GM10248 (cell line): Measurements from ENCODE around the gene ST3GAL6.

Experiments used
- CTCF ChIA-PET: fragments of 300-600 bp; sonication (Branson Sonifier 250); formaldehyde crosslinking; extraction: SDS; loops from one replicate; lab custom pipeline; 2021; ENCODE audit warnings: antibody characterized with exemption; lab: Yijun Ruan, JAX
- POLR2A ChIA-PET: fragments of 350-650 bp; sonication (Branson Sonifier 250); formaldehyde crosslinking; extraction: SDS; loops from one replicate; lab custom pipeline; 2020; ENCODE audit warnings: antibody characterized with exemption; lab: Yijun Ruan, JAX
- DNase-seq: peaks from one replicate; pipeline ENCODE4 v3.0.0; 2012; ENCODE audit errors: extremely low spot score
- TF ChIP-seq, protein P1 (sequence below): IDR thresholded peaks from 2 replicates; pipeline ENCODE4 v1.5.1; 2012; ENCODE audit warnings: mild to moderate bottlenecking, low read depth; ENCODE audit errors: extremely low read depth, missing control alignments, control extremely low read depth

Gene ST3GAL6

DNA sequence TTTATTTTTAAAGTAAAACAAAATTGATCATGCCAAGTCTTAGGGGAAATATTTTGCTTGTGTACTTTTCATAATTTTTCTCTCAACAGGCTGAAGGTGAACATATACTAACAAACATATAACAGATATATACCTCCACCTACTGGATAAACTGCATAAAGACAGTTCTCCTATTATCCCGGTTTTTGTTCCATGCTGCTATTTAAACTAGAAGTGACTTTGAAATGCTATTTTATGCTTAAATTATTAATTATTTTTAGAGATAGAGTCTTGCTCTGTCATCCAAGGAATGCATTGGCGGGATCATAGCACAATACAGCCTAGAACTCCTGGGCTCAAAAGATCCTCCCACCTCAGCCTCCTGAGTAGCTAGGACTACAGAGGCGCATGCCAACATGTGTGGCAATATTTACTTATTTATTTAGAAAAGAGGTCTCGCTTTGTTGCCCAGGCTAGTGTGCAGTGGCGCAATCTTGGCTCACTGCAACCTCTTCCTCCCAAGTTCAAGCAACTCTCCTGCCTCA is 49.8 kb downstream of the ST3GAL6 start:
- ChIA-PET CTCF (interaction anchor here (0.7 to 10.2 kb wide), 22 partner anchors 15 to 996 kb away, joined by 3 to 269 read pairs (median 3); partner anchors contain the start of gene CPOX), POLR2A (no interaction called here)
- DNase-seq, result peak; percentile 39
- TF ChIP-seq, protein P1, sequence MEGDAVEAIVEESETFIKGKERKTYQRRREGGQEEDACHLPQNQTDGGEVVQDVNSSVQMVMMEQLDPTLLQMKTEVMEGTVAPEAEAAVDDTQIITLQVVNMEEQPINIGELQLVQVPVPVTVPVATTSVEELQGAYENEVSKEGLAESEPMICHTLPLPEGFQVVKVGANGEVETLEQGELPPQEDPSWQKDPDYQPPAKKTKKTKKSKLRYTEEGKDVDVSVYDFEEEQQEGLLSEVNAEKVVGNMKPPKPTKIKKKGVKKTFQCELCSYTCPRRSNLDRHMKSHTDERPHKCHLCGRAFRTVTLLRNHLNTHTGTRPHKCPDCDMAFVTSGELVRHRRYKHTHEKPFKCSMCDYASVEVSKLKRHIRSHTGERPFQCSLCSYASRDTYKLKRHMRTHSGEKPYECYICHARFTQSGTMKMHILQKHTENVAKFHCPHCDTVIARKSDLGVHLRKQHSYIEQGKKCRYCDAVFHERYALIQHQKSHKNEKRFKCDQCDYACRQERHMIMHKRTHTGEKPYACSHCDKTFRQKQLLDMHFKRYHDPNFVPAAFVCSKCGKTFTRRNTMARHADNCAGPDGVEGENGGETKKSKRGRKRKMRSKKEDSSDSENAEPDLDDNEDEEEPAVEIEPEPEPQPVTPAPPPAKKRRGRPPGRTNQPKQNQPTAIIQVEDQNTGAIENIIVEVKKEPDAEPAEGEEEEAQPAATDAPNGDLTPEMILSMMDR, result peak; percentile 52

GRCh38 chr3:98814817-98815420 is 51.8 kb downstream of the ST3GAL6 start:
- POLR2A ChIA-PET, result no interaction called here
- DNase-seq, result no peak
- CTCF ChIA-PET, result interaction anchor here (0.7 to 10.2 kb wide), 16 partner anchors 10 to 938 kb away, joined by 3 to 269 read pairs (median 4); partner anchors contain the start of gene CPOX
- TF ChIP-seq, protein P1, result no peak

- CTCF ChIA-PET, result interaction anchor here (0.6 to 10.2 kb wide), 45 partner anchors 9 to 991 kb away, joined by 3 to 269 read pairs (median 4); partner anchors contain the start of genes CLDND1 and CPOX
- TF ChIP-seq, protein P1, result peak; percentile 55
- POLR2A ChIA-PET, result no interaction called here
- peak; percentile 45 for DNase-seq
Observed at GRCh38 chr3:98817547-98818041, 54.5 kb downstream of the ST3GAL6 start.

GRCh38 chr3:98821063-98821462 is 57.9 kb downstream of the ST3GAL6 start:
- DNase-seq, result no peak
- TF ChIP-seq, protein P1, result no peak
- POLR2A ChIA-PET, result no interaction called here
- CTCF ChIA-PET, result interaction anchor here (1.2 to 1.5 kb wide), 2 partner anchors 10 to 177 kb away, joined by 3 to 7 read pairs; no protein-coding TSS in a partner anchor

DNA sequence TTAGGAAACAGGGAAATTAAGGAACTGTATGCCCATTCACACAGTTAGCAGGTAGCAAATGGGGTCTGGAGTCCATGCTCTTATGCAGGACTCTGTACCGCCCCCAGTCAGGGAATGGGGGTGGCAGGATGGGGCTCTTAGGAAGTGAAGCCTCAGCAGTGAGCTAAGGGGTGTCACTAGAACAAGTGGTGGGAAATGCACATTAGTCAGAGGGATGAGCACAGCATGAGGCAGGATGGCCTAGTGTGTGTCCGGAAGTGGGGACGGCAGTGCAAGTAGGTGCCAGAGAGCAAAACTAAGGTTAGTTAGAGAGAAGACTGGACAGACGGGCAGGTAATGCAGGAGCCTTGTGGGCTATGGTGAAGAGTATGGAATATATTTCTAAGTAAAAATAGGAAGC is 60.7 kb downstream of the ST3GAL6 start:
- POLR2A ChIA-PET, result interaction anchor here (0.5 kb wide), 1 partner anchor 277 kb away, joined by 4 read pairs; no protein-coding TSS in a partner anchor
- no peak for DNase-seq
- CTCF ChIA-PET, result interaction anchor here (1.3 to 1.7 kb wide), 4 partner anchors 9 to 931 kb away, joined by 3 to 5 read pairs (median 3); no protein-coding TSS in a partner anchor
- TF ChIP-seq, protein P1, result no peak

GRCh38 chr3:98824256-98824655 is 61.1 kb downstream of the ST3GAL6 start:
- CTCF ChIA-PET, result interaction anchor here (1.2 to 1.7 kb wide), 5 partner anchors 9 to 931 kb away, joined by 3 to 5 read pairs (median 3); no protein-coding TSS in a partner anchor
- TF ChIP-seq, protein P1, result no peak
- DNase-seq, result no peak
- POLR2A ChIA-PET, result interaction anchor here (0.5 kb wide), 1 partner anchor 277 kb away, joined by 4 read pairs; no protein-coding TSS in a partner anchor
